HG03558 (cell line): ENCODE measurements around the gene KCNH8.

Experiments
- ATAC-seq: cut with Tn5 transposase; IDR thresholded peaks from one replicate; pipeline ENCODE4 v1.9.1; 2021; ENCODE audit warnings: moderate number of reproducible peaks; ENCODE audit not compliant: unreplicated experiment; ENCODE audit errors: extremely low read depth

KCNH8 gene

GRCh38 chr3:19348500-19348899, 200.2 kb downstream of the KCNH8 start:
- no peak for ATAC-seq

- ATAC-seq: no peak
Measured at GRCh38 chr3:19348941-19349564, 200.7 kb downstream of the KCNH8 start.

GRCh38 chr3:19357947-19358346, 209.6 kb downstream of the KCNH8 start:
- no peak for ATAC-seq

GRCh38 chr3:19363071-19363470, 214.8 kb downstream of the KCNH8 start:
- ATAC-seq: no peak

- no peak for ATAC-seq
Measured at GRCh38 chr3:19364148-19364547, 215.8 kb downstream of the KCNH8 start.

GRCh38 chr3:19365471-19365870, 217.2 kb downstream of the KCNH8 start:
- ATAC-seq: no peak

GRCh38 chr3:19384868-19385267, 236.6 kb downstream of the KCNH8 start:
- no peak for ATAC-seq

GRCh38 chr3:19392150-19392549, 243.8 kb downstream of the KCNH8 start:
- no peak for ATAC-seq

GRCh38 chr3:19394946-19395345, 246.6 kb downstream of the KCNH8 start:
- ATAC-seq: no peak

GRCh38 chr3:19396726-19397125, 248.4 kb downstream of the KCNH8 start:
- ATAC-seq: no peak

GRCh38 chr3:19399356-19399755, 251.0 kb downstream of the KCNH8 start:
- no peak for ATAC-seq

- no peak for ATAC-seq
Measured at GRCh38 chr3:19399836-19400235, 251.5 kb downstream of the KCNH8 start.

GRCh38 chr3:19420159-19420558, 271.8 kb downstream of the KCNH8 start:
- ATAC-seq: no peak

- no peak for ATAC-seq
Measured at GRCh38 chr3:19425825-19426224, 277.5 kb downstream of the KCNH8 start.

GRCh38 chr3:19427422-19428149, 279.3 kb downstream of the KCNH8 start:
- no peak for ATAC-seq

GRCh38 chr3:19428729-19429128, 280.4 kb downstream of the KCNH8 start:
- no peak for ATAC-seq

GRCh38 chr3:19432669-19433068, 284.4 kb downstream of the KCNH8 start:
- ATAC-seq: no peak

- no peak for ATAC-seq
Measured at GRCh38 chr3:19436746-19437145, 288.4 kb downstream of the KCNH8 start.

GRCh38 chr3:19439944-19440343, 291.6 kb downstream of the KCNH8 start:
- ATAC-seq: no peak

GRCh38 chr3:19446138-19446537, 297.8 kb downstream of the KCNH8 start:
- ATAC-seq: no peak

GRCh38 chr3:19446687-19447086, 298.4 kb downstream of the KCNH8 start:
- ATAC-seq: no peak

GRCh38 chr3:19455546-19455945, 307.2 kb downstream of the KCNH8 start:
- no peak for ATAC-seq
